ENCODE data around the gene SMIM1. TPM values are rescaled to one million over a fixed set of nuclear protein-coding genes. Genes with fewer than 3 reads are reported as not detected.

Gene SMIM1
- total and polyA plus RNA-seq, 2 of the 4 experiments (the other 2 are of a cell fraction), result 0.90 to 3.4 TPM

DNA sequence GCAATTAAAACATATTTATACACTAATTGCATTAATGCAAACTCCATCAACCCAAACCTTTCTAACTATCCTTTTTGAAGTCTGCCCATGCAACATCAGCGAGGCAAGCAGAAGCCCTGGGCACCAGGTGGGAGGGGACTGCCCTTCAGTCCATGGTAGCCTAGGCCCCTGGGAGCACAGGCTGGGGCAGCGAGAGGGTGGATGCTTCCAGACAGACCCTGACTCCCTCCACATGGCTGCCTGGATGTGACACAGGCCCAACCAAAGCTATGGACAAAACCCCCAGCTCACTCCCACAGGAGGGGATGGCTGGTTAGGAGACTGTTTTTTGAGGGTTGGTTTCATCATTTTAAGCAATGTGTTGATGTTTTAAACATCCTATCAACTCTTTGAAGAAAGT, 41.5 kb downstream of the SMIM1 start:
- no TSS peak for BruUV-seq (replicated peaks)
- Histone ChIP-seq H3K36me3 (ENCODE audit: control insufficient read depth, insufficient read depth, low read length) (peaks cover 12% of the 10 kb centered on the region; the same call in 1 of the 2 replicates), H3K56ac (ENCODE audit: extremely low read depth, insufficient read depth, low read length) (no peak overlapping the region), H3K27ac (ENCODE audit: insufficient read depth, low read length) (no peak overlapping the region), H2BK120ac (ENCODE audit: low read depth, low read length) (no peak overlapping the region), H2BK15ac (ENCODE audit: low read depth, low read length) (no peak overlapping the region), H3K14ac (replicated peaks; ENCODE audit: low read depth, low read length) (no peak overlapping the region), H3K9ac (ENCODE audit: low read depth, low read length) (no peak overlapping the region), H2BK5ac (ENCODE audit: low read depth, low read length, poor library complexity, severe bottlenecking) (no peak overlapping the region), H2AFZ (replicated peaks; ENCODE audit: low read length, poor library complexity) (no peak overlapping the region), H3K23ac (ENCODE audit: low read depth, low read length) (no peak overlapping the region), H4K20me1 (ENCODE audit: insufficient read depth, low read length) (no peaks in the 10 kb centered on the region), H3K4me2 (ENCODE audit: low read depth, low read length) (no peak overlapping the region), H3K4me1 (ENCODE audit: control insufficient read depth, insufficient read depth, low read length) (no peaks in the 10 kb centered on the region), H3K4me3 (ENCODE audit: insufficient read depth, low read depth, low read length) (no peak overlapping the region), H2BK20ac (ENCODE audit: low read depth, low read length) (no peak overlapping the region), H2AK5ac (ENCODE audit: low read depth, low read length) (no peak overlapping the region), H4K5ac (ENCODE audit: low read depth, low read length) (no peak overlapping the region), H4K91ac (ENCODE audit: insufficient read depth, low read depth, low read length) (no peak overlapping the region), H2AK9ac (replicated peaks; ENCODE audit: low read depth, low read length, poor library complexity) (no peak overlapping the region), H3K27me3 (ENCODE audit: control insufficient read depth, insufficient read depth, low read length) (no peaks in the 10 kb centered on the region), H3K18ac (ENCODE audit: low read depth, low read length) (no peak overlapping the region), H3K4ac (ENCODE audit: low read depth, low read length) (no peak overlapping the region), H4K8ac (ENCODE audit: low read depth in 2 of 2, low read length in 2 of 2) (no peak overlapping the region), H3K79me1 (ENCODE audit: low read depth in 1 of 2, low read length in 2 of 2) (no peaks in the 10 kb centered on the region), H3K9me1 (ENCODE audit: insufficient read depth, low read length) (no peaks in the 10 kb centered on the region), H3K9me3 (ENCODE audit: control insufficient read depth, insufficient read depth, low read length) (no peaks in the 10 kb centered on the region)
- intact Hi-C loops (cut with micrococcal nuclease), result no loop called here
- dilution Hi-C loops (cut with HindIII; ENCODE audit: low sequenced_read_pairs, unreplicated experiment), result no loop called here
- ATAC-seq (ENCODE audit: low read depth), result no peak
- no peak for TF ChIP-seq RFX5 (IDR thresholded peaks at IDR 0.05; ENCODE audit: low read depth, low read length)
- no peak for TF ChIP-seq SMC3 (IDR thresholded peaks at IDR 0.05; ENCODE audit: low read depth, low read length)
- TF ChIP-seq BHLHE40 (IDR thresholded peaks at IDR 0.05; ENCODE audit: low read depth, low read length), result no peak
- no peak for TF ChIP-seq MAFK (IDR thresholded peaks at IDR 0.05; ENCODE audit: low read depth, low read length)
- TF ChIP-seq CHD1 (IDR thresholded peaks at IDR 0.05; ENCODE audit: low read depth, low read length), result no peak
- no peak for TF ChIP-seq RAD21 (IDR thresholded peaks at IDR 0.05; ENCODE audit: low read length)
- TF ChIP-seq FOS (IDR thresholded peaks at IDR 0.05; ENCODE audit: low read depth, low read length), result no peak
- no peak for TF ChIP-seq MXI1 (IDR thresholded peaks at IDR 0.05; ENCODE audit: borderline replicate concordance, low read depth, low read length)
- TF ChIP-seq, protein P1, sequence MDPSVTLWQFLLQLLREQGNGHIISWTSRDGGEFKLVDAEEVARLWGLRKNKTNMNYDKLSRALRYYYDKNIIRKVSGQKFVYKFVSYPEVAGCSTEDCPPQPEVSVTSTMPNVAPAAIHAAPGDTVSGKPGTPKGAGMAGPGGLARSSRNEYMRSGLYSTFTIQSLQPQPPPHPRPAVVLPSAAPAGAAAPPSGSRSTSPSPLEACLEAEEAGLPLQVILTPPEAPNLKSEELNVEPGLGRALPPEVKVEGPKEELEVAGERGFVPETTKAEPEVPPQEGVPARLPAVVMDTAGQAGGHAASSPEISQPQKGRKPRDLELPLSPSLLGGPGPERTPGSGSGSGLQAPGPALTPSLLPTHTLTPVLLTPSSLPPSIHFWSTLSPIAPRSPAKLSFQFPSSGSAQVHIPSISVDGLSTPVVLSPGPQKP (IDR thresholded peaks at IDR 0.05; ENCODE audit: borderline replicate concordance, low read depth, low read length), result no peak
- TF ChIP-seq MAZ (IDR thresholded peaks at IDR 0.05; ENCODE audit: borderline replicate concordance, low read depth, low read length), result no peak
- no peak for TF ChIP-seq POLR2A (IDR thresholded peaks at IDR 0.05; ENCODE audit: low read depth, low read length)
- no peak for TF ChIP-seq RCOR1 (IDR thresholded peaks at IDR 0.05; ENCODE audit: insufficient replicate concordance, low read length)
- no peak for TF ChIP-seq CEBPB (IDR thresholded peaks at IDR 0.05; ENCODE audit: low read depth, low read length)
- TF ChIP-seq NFE2L2 (IDR thresholded peaks at IDR 0.05; ENCODE audit: low read depth, low read length), result no peak
- TF ChIP-seq USF2 (IDR thresholded peaks at IDR 0.05; ENCODE audit: low read depth, low read length), result no peak
- TF ChIP-seq, protein P2, sequence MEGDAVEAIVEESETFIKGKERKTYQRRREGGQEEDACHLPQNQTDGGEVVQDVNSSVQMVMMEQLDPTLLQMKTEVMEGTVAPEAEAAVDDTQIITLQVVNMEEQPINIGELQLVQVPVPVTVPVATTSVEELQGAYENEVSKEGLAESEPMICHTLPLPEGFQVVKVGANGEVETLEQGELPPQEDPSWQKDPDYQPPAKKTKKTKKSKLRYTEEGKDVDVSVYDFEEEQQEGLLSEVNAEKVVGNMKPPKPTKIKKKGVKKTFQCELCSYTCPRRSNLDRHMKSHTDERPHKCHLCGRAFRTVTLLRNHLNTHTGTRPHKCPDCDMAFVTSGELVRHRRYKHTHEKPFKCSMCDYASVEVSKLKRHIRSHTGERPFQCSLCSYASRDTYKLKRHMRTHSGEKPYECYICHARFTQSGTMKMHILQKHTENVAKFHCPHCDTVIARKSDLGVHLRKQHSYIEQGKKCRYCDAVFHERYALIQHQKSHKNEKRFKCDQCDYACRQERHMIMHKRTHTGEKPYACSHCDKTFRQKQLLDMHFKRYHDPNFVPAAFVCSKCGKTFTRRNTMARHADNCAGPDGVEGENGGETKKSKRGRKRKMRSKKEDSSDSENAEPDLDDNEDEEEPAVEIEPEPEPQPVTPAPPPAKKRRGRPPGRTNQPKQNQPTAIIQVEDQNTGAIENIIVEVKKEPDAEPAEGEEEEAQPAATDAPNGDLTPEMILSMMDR (conservative IDR thresholded peaks at IDR 0.05; ENCODE audit: low read depth, low read length), result no peak
- CTCF ChIA-PET, result no interaction called here
- DNase-seq, result no peak
- no CpG with 5 or more reads among the region's 2 CpGs for WGBS, 2 experiments (ENCODE audit: extremely low coverage in 2 of 2, insufficient read length in 1 of 2)
- in situ Hi-C loops (cut with MboI; ENCODE audit: low sequenced_read_pairs), result no loop called here
- POLR2A ChIA-PET (ENCODE audit: unreplicated experiment), result no interaction called here
